ENCODE measurements around the gene RPLP1.

The RPLP1 gene

DNA sequence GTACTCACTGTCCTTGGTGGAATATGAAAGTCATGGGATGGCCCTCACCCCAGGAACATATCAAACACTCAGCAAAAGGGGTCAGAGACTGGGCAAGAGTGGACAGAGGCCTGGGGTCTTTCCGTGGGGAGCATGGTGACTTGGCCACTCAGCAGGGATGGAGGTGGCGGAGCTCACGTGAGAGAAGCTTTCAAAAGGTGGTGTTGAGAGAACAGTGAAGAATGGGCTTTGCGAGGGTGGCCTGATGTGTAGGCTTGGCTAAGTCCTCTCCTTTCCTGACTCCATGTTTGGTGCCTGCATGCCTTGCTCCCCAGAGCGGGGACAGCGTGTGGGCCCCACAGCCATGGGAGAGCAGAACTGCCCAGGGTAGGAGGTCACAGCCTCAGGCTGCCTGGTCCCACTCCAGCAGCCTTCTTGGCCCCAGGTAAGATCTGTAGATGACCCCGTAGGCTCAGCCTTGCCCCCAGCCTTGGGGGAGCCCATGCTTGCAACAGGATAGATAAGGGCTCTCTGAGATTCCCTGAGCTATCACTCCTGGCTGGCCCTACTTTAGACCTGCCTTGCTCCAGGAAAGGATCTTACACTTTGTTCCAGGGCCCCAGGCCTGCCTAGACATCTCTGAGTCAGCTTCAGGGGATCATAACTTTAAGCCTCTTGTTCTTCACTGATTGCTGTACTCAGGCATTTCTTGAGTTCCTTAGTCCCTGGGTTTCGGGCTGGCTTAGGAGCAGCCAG, 17.0 kb downstream of the RPLP1 start:
- DNase-seq (ENCODE audit: low read depth in 2 of 2): no peak

DNA sequence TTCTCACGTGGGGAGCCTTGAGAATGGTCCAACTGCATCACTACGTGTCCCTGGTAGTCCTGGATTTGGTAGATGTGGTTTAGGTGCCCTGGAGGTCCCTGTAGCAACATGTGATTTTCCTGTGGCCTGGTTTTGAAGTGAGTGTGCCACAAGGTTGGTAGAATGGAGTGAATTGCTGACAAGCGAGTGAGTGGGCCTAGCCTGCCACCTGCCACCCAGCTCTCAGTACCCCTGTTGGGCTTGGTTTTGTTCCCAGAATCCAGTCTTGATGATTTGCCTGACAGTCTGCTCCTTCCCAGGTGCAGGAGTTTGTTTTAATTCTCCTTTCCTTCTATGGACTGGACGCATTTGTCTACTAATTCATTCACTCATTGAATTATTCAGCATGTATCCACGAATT, 19.4 kb downstream of the RPLP1 start:
- DNase-seq (ENCODE audit: low read depth in 2 of 2): no peak

DNA sequence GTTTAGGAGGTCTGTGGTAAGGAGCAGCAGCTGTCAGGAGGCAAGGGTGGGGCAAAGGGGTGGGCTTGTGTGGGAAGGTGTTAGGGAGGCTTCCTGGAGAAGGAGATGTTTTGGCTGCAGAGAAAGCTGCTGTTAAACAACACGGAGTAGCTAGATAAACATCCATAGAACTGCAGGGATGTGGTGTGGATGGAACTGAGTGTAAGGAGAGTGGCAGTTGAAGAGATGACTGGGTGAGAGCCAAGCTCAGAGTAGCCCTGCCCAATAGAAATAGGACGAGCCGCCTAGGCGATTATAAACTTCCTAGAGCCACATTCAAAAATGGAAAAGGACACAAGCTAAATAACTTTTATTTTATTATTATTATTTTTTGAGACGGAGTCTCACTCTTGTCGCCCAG, 19.9 kb downstream of the RPLP1 start:
- no peak for DNase-seq (ENCODE audit: low read depth in 2 of 2)

DNA sequence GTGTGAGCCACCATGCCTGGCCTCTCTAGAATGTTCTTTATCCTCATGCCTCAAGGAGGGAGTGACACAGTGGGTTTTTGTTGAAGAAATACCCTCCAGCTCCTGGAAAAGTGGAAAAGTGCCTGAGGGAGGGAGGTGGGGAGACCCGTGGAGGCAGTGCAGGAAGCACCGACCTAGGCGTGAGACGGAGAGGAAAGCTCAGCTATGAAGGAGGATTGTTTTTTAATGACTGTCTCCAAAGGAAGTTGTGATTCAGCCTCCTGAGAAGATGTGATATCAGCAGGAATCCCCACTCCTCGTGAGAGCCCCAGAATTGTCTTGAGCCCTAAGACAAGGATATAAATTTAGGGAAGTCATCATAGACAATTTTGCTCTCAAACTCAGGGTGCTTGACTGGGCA, 21.7 kb downstream of the RPLP1 start:
- no peak for DNase-seq (ENCODE audit: low read depth in 2 of 2)

DNA sequence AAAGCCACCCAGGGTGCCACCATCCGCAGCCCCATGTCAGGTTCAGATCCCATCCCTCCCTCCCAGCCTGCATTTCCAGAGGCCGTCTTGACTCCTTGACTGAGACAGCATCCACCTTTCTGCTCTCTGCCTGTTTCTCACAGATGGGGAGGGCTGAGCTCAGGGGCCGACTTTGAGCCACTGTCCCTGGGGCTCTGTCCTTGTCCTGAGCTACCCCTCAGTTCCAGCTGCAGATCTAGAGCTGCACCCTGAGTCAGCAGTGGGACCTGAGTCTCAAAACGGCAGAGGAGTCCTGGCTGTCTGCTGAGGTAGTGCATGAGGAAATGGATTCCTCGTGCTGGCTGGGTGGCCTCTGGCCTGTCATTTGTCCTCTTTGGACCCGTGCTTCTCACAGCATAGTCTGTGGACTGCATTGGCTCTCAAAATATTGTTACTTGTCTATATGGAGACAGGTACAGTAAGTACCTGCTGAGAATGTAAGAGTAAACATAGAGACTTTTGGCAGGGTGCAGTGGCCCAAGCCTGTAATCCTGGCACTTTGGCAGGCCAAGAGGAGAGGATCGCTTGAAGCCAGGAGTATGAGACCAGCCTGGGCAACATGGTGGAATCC, 22.3 kb downstream of the RPLP1 start:
- DNase-seq (ENCODE audit: low read depth in 2 of 2): no peak

DNA sequence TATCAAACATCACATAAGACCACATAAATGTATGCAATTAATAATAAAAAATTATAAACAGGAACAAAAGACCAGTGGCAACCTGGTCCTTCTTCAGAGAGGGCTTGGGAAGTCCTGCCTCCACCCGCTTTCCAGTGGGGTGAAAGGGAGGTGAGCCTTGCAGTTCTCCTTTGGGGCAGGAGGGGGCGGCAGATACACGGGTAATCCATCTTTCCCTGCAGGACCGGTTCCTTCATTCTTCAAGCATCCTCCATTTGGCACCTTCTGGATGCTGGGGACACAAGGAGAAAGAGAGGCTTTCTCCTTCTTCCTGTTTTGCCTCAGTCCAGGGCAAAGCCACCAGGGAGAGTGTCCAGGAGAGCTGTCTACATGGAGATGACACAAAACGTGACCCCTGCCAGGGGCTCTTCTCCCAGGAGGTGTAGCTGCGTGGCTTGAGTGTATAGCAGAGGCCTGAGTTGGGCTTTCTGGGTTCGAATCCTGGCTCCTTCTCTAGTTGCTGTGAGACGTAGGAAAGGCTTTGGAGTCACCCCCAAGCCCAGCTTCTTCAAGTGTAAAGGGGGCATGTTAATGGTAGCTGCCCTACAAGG, 23.2 kb downstream of the RPLP1 start:
- peak; percentile 61 to 75 for DNase-seq (ENCODE audit: low read depth in 2 of 2)

DNA sequence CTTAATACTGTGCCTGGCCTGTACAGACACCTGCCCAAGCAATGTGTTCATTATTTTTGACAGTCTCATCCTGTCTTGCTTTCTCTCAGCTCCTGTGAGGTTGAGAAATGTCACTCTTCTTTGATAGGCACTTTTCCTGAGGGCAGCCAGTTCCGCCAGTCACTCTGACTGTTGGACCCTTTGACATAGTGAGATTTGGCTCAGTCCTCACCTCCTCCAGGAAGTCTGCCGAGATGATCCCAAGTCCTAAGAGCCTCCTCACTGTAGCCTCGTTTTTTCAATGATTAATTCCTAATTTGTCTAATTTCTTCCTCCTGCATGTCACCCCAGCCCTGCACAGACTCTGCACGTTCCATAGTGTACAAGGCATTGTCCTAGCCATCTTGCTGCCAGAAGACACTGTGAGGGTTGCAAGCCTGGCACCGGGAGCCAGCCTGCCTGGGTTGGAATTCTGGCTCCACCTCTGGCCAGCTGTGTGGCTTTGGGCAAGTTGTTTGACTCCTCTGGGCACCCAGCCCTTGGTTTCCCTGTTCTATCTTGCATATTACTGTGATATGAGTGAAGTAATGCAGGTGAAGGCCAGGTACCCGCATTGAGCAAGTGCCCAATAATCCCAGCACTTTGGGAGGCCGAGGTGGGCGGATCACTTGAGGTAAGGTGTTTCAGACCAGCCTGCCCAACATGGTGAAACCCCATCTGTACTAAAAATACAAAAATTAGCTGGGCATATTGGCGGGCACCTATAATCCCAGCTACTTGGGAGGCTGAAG, 24.3 kb downstream of the RPLP1 start:
- DNase-seq (ENCODE audit: low read depth in 2 of 2): no peak

DNA sequence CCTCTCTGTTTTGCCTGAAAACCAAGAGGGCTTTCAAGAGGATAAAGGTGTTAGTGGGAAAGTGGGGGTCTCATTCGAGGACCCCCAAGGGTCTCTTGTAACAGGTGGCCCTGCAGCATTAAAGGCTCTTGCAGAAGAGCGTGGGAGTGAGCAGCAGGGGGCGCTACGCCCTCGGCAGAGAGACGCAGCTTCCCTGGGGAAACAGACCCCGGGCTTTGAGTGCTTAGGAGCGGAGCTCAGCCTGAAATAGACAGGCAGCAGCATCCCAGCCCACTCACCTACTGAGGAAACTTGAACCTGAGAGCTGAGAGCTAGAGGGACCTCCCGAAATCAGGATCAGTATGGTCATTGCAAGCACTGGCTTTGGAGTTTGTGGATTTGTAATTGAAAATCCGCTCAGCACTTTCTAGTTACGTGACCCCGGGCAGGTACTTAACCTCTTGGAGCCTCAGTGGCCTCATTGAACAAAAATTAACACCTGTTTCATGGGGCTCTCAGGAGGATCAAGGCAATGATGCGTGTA, 25.7 kb downstream of the RPLP1 start:
- DNase-seq (ENCODE audit: low read depth in 2 of 2): peak in 1 of 2 donors; percentile 42

DNA sequence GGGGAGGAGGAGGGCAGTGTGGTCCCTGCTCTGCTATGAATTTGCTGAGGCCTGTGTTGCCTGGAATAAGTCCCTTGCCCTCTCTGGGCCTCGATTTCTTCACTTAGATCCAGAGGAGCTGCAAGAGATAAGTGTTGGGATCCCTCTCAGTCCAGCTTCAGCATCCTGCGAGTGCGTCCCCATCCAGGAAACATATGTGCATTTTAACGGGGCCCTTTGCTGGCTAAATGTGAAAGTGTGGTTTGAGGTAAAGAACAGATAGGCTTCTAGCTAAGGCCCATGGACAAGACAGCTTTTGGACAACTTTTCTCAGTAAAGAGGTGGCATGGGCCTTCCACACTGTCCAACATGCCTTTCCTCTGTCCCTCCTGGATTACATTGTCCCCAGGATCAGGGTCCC, 26.5 kb downstream of the RPLP1 start:
- DNase-seq (ENCODE audit: low read depth in 2 of 2): no peak

DNA sequence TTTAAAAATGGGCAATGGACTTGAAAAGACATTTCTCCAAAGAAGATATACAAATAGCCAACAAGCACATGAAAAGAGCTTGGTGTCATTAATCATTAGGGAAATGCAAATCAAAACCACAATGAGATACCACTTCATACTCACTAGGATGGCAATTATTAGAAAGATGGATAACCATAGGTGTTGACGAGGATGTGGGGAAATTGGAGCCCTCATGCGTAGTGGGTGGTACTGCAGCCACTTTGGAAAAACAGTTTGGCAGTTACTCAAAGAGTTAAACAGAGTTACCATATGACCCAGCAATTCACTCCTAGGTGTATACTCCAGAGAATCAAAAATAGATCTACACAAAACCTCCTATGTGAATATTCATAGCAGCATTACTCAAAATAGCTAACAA, 27.4 kb downstream of the RPLP1 start:
- DNase-seq (ENCODE audit: low read depth in 2 of 2): no peak

DNA sequence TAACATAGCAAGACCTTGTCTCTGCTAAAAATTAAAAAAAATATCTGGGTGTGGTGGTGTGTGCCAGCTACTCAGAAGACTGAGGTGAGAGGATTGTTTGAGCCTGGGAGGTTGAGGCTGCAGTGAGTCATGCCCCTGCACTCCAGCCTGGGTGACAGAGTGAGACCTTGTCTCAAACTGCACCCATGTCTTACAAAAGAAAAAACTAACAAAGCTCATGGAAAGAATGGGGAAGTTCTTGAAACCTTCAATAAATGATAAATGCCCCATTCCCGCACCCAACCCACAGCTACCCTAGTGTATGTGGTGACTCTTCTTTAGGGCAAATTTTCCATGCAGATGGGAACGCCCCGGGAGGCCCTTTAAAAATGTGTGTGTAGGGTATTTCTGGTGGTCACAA, 28.3 kb downstream of the RPLP1 start:
- DNase-seq (ENCODE audit: low read depth in 2 of 2): no peak

DNA sequence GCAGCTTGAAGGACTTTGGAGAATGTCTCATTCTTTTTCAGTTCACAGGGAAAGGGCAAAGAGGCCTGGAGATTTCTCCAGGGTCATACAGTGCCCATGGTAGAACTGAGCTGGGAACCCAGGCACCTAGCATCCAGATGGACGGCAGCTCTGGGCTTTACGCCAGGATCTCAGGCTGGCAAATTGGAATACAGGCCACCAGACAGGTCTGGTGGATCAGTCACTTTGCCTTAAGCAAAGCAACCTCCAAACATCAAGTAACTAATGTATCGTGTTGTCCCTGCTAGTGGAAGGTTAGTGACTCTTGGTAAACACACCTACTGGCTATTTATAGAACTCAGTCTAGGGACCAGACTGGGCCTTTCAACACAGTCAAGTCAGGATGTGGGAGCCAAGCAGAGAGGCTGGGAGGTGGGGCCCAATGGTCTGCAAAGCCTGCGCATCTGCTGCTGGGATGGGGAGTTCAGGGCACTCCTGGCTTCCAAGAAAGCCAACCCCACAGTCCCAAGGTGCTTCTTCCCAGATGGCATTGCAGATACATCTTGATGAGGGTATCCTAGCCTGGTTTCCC, 30.2 kb downstream of the RPLP1 start:
- DNase-seq (ENCODE audit: low read depth in 2 of 2): no peak

DNA sequence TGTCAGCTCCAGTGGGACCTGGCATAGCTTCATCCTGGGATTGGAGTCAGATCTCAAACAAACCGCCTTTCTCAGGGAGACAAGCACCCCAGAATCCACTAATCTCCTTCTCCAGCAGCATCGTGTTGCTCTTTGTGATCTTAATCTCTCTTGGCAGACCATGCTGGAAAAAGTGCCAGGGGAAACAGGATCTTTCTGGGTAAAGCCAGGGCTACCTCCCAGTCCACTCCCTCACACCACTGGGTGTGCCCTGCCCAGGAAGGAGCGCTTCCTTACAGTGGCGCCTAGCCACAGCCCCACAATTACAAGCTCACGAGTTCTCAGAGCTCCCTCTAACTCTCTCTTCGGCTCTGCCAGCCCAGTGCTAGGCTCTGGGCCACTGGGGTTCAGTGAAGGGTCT, 32.2 kb downstream of the RPLP1 start:
- no peak for DNase-seq (ENCODE audit: low read depth in 2 of 2)

DNA sequence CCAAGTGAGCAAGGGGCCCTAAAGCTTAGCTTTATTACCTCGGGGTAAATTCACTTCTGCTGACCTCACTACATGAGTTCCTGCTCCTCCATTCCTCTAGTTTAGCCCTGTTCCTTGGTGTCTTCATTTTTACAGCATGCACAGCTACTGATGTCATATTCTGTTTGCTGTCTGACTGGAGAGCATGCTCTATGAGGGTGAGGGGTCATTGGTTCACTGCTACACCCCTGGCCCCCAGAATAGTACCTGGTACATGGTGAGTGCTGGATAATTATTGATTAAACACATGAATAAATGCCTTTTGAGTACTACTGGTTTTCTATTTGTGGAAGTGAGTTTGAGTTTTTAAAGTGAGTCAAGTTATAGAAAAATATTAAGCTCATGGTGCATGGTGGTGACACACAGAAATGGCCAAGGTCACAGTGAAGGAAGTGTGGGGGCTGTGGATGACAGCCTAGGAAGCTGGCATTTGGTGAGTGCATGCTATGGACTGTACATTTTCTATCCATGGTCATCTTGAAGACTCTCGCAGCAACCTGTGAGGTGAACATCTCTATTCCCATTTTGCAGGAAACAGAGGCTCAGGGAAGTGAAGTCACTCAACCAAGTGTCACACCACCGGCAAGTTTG, 34.0 kb downstream of the RPLP1 start:
- DNase-seq (ENCODE audit: low read depth in 2 of 2): no peak

DNA sequence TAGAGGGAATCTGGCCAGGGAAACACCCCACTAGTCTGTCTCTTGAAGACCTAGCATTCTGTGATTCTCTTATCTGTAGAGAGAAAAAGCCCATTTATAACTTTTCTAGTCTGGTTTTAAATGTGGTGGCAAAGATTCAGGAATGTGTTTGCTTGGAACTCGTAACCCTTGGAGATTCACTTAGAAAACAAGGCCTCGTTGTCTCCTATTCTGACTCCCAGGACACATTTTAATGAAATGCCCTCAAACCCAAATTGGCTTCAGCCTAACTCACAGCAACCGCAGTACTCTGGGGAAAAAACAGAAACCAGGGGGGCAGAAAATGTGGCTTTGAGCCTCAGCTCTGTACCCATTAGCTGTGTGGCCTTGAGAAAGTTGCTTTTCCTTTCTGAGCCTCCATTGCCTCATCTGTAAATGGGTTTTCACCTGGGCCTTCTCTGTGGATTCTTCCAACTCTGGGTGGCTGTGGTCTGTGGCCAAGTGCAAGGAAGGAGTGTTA, 36.5 kb downstream of the RPLP1 start:
- no peak for DNase-seq (ENCODE audit: low read depth in 2 of 2)

DNA sequence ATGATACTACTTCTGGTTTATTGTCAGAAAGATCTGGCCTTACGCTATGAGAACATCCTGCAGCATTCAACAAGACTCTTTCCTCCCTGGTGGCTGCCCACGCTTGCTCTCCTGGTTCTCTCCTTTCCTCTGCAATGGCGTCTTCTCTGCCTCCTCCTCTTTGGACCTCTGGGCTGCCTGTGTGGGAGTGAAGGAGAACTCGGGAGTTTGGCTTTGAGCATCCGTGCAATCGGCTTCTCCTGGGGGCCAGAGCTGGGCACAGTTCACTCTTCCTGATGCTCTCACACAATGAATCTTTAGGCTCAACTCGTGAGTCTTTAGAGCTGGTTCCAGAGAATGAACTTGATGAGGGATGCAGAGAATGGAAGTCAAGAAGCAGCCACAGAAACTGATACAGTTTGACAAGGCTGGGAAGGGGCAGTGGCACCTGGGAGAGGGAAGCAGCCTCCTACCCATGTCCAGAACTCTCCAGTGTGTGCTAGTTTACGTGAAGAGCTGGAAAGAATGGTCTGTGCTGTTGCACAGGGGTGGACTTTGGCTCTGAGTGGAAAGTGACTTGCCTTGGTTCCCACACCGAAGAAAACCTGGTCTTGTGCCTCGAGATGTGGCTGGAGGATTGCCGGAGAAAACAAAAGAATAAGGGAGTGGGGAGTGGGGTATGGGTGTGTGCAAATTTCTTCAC, 37.9 kb downstream of the RPLP1 start:
- no peak for DNase-seq (ENCODE audit: low read depth in 2 of 2)

DNA sequence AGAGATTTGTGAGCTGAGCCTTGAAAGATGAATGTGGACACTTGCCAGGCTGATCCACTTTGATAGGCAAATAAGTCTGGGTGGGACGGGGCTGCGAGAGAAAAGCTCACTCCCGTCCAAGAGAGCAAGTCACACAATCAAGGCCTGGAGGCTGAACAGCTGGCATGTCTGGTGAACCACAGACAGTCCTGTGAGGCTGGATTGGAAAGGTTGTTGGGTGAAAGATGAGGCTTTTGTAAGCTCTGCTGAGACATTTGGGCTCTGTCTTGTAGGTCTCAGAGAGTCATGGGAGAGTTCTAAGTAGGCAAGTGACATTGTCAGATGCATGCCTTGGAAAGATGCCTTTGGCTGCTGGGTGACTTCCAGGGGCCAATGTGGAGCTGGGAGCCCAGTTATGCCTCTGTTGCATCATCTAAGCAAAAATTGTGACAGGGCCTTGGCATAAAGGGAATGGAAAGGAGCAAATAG, 38.5 kb downstream of the RPLP1 start:
- no peak for DNase-seq (ENCODE audit: low read depth in 2 of 2)

DNA sequence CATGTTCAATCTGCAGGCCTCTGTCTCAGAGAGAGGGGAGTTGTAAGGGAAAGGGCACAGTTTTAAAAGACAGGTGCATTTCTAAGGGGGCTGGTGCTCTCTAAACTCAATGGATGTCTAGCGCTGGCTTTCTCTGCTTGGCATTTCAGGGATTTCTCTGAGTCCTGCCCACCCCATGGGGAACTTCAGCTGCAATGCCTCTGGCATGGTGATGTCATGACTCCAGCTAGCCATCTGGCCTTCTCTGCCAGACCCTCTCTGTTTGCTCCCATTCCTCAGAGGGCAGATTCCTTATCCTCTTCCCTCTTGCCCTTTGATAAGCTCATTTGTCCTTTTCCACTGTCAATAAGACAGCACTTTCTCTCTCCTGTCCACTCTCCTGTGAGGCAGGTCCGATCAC, 40.8 kb downstream of the RPLP1 start:
- DNase-seq (ENCODE audit: low read depth in 2 of 2): no peak

DNA sequence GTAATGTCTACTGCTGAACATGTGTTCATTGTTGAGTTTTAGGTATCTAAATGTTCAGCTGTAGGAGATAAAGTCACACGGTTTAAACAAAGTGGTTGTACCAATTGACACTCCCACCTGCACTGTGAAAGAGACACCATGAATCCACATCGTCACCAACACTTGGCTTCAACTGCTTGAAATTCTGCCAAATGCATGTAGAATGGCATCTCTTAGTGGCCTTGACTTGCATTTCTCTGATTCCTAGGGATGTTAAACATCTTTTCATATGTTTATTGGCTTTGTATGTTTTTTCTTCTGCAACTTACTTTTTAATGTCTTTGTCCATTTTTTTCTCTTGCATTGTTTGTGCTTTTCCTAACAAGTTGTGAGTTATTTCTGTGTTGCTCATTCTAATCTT, 43.4 kb downstream of the RPLP1 start:
- DNase-seq (ENCODE audit: low read depth in 2 of 2): no peak

DNA sequence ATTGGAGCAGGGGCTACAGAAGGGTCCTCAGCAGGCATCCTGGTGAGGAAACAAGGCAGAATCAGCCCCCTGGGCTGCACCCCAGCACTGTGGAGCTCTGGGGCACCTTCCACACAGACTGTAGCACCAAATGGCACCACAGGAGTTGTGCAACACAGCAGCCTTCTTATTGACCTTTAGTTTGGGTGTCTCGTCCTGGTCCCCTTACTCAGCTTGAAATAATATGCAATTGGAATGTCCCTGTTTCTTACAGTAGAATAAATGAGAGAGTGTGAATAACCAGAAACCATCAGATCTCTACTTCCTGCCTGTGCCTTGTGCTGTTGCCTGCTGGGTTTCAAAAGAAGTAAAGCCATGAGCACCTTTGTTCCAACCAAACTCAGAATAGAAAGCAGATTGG, 44.5 kb downstream of the RPLP1 start:
- no peak for DNase-seq (ENCODE audit: low read depth in 2 of 2)

DNA sequence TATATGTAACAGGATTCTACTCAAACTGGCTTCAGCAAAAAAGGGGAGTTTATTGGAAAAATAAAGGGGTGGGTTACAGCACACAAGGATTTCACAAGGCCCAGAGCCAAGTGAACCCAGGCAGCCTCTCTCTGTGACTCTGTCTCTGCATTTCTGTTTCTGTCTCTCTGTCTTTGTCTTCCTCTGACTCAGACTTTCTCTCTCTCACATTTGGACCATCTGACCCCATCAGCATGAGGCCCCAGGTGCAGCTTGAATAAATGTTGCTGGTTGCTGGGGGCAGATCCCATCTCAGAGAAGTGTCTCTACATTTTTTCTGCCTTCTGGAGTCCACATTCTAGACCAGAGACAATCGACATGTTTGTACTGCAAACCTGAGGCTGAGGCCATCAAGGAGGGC, 45.0 kb downstream of the RPLP1 start:
- DNase-seq (ENCODE audit: low read depth in 2 of 2): no peak
